ENCODE data around the gene LSP1.

Gene LSP1

DNA sequence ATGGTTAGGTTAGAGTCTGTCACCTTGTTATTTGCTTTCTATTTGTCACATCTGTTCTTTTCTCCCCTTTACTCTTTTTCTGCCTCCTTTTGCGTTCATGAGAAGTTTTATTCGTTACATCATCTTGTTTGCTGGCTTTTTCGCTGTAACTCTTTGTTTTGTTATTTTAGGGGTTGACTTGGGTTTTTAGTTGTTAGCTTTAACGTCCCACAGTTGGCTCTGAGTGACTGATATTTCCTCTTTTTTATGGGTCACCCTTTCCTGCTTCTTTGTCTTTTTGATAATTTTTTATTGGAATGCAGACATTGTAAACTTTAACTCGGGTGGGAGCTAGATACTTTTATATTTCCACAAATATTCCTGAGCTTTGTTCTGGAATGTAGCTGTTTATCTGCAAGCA, 53.3 kb downstream of the LSP1 start:
- H3K27ac ChIP-seq (replicated peaks), result no peak overlapping the region
- no peak for DNase-seq (ENCODE audit: low read depth in 1 of 2, low spot score in 1 of 2)
- TF ChIP-seq, protein P1, sequence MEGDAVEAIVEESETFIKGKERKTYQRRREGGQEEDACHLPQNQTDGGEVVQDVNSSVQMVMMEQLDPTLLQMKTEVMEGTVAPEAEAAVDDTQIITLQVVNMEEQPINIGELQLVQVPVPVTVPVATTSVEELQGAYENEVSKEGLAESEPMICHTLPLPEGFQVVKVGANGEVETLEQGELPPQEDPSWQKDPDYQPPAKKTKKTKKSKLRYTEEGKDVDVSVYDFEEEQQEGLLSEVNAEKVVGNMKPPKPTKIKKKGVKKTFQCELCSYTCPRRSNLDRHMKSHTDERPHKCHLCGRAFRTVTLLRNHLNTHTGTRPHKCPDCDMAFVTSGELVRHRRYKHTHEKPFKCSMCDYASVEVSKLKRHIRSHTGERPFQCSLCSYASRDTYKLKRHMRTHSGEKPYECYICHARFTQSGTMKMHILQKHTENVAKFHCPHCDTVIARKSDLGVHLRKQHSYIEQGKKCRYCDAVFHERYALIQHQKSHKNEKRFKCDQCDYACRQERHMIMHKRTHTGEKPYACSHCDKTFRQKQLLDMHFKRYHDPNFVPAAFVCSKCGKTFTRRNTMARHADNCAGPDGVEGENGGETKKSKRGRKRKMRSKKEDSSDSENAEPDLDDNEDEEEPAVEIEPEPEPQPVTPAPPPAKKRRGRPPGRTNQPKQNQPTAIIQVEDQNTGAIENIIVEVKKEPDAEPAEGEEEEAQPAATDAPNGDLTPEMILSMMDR (IDR thresholded peaks at IDR 0.05; ENCODE audit: insufficient read depth, low read length), result no peak
- TF ChIP-seq, protein P2, sequence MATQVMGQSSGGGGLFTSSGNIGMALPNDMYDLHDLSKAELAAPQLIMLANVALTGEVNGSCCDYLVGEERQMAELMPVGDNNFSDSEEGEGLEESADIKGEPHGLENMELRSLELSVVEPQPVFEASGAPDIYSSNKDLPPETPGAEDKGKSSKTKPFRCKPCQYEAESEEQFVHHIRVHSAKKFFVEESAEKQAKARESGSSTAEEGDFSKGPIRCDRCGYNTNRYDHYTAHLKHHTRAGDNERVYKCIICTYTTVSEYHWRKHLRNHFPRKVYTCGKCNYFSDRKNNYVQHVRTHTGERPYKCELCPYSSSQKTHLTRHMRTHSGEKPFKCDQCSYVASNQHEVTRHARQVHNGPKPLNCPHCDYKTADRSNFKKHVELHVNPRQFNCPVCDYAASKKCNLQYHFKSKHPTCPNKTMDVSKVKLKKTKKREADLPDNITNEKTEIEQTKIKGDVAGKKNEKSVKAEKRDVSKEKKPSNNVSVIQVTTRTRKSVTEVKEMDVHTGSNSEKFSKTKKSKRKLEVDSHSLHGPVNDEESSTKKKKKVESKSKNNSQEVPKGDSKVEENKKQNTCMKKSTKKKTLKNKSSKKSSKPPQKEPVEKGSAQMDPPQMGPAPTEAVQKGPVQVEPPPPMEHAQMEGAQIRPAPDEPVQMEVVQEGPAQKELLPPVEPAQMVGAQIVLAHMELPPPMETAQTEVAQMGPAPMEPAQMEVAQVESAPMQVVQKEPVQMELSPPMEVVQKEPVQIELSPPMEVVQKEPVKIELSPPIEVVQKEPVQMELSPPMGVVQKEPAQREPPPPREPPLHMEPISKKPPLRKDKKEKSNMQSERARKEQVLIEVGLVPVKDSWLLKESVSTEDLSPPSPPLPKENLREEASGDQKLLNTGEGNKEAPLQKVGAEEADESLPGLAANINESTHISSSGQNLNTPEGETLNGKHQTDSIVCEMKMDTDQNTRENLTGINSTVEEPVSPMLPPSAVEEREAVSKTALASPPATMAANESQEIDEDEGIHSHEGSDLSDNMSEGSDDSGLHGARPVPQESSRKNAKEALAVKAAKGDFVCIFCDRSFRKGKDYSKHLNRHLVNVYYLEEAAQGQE (IDR thresholded peaks at IDR 0.05; ENCODE audit: insufficient replicate concordance, low read depth), result no peak
- TF ChIP-seq POLR2AphosphoS5 (IDR thresholded peaks at IDR 0.05; ENCODE audit: low read depth) (no peak), SPI1 (IDR thresholded peaks at IDR 0.05; ENCODE audit: borderline replicate concordance, low read depth) (no peak), GABPA (IDR thresholded peaks at IDR 0.05; ENCODE audit: low read depth) (no peak)

DNA sequence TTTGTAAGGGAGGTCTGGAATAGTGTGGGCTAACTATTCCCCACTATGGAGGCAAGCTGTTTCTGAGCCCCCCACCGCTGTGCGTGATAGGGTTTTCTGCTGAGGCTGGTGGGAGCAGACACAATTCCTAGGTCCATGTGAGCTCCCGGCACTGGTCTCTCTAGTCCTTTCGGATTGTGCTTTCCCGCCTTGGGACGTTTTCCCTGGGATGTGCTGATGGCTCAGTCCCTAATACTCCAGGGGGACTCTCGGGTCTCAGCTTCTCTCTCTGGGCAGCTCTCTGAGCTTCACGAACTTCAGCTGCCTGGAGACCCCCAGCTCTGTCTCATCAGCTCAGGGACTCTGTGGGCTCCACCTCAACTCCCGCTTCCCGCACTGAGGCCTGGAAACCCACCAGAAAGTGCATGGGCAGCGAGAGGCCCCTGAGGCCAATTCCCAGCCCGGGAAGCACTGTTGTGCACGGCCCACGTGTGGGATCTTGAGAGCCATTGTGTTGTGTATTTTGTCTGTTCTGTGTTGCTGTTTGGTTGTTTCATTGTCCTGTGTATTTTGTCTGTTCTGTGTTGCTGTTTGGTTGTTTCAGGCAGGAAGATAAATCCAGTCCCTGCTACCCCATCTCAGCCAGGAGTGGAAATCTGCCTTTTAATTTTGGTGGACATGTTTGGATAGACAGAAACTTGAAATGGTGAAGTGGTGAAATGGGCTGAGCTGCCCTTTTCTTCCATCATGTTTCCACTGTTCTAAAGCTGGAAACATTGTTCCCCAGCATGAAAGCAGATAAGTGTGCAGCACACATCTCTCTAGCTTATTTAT, 53.9 kb downstream of the LSP1 start:
- no peak overlapping the region for H3K27ac ChIP-seq (replicated peaks)
- DNase-seq (ENCODE audit: low read depth in 1 of 2, low spot score in 1 of 2), result no peak
- no peaks in the 10 kb centered on the region for H3K27me3 ChIP-seq (ENCODE audit: insufficient read depth, poor library complexity, severe bottlenecking)

More for the DNA sequence above, 53.3 kb downstream of the LSP1 start:
- Histone ChIP-seq H3K4me3 (replicated peaks; ENCODE audit: insufficient read depth, low read length) (no peak overlapping the region), H3K27me3 (ENCODE audit: insufficient read depth, poor library complexity, severe bottlenecking) (no peaks in the 10 kb centered on the region)

DNA sequence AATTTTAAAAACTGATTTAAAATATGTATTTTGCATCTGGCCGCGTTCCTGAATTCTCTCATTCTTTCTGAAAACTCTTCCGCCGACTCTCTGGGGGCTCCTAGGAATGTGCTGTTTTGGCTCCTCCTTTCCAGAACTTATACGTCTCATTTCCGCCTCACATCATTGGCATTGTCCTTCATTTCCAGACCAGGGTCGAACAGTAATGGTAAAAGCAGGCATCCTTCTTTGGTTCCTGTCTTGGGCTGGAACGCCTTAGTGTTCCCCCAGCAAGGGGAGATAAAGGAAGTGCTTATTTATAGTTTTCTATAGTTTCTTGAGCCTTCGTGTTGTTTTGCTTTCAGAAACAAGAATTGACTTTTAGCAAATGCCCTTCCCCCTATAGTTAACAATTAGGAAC, 55.7 kb downstream of the LSP1 start:
- Histone ChIP-seq H3K27me3 (ENCODE audit: insufficient read depth, poor library complexity, severe bottlenecking) (no peaks in the 10 kb centered on the region), H3K27ac (replicated peaks) (no peak overlapping the region), H3K4me3 (replicated peaks; ENCODE audit: insufficient read depth, low read length) (no peak overlapping the region)
- DNase-seq (ENCODE audit: low read depth in 1 of 2, low spot score in 1 of 2), result no peak
- TF ChIP-seq POLR2AphosphoS5 (IDR thresholded peaks at IDR 0.05; ENCODE audit: low read depth) (no peak), GABPA (IDR thresholded peaks at IDR 0.05; ENCODE audit: low read depth) (no peak), SPI1 (IDR thresholded peaks at IDR 0.05; ENCODE audit: borderline replicate concordance, low read depth) (no peak)
- TF ChIP-seq, protein P2 (IDR thresholded peaks at IDR 0.05; ENCODE audit: insufficient replicate concordance, low read depth), result no peak
- TF ChIP-seq, protein P1 (IDR thresholded peaks at IDR 0.05; ENCODE audit: insufficient read depth, low read length), result no peak

More for the DNA sequence above, 53.9 kb downstream of the LSP1 start:
- no peak overlapping the region for H3K4me3 ChIP-seq (replicated peaks; ENCODE audit: insufficient read depth, low read length)
- TF ChIP-seq, protein P1 (IDR thresholded peaks at IDR 0.05; ENCODE audit: insufficient read depth, low read length), result no peak
- TF ChIP-seq, protein P2 (IDR thresholded peaks at IDR 0.05; ENCODE audit: insufficient replicate concordance, low read depth), result no peak
- TF ChIP-seq POLR2AphosphoS5 (IDR thresholded peaks at IDR 0.05; ENCODE audit: low read depth) (no peak), SPI1 (IDR thresholded peaks at IDR 0.05; ENCODE audit: borderline replicate concordance, low read depth) (no peak), GABPA (IDR thresholded peaks at IDR 0.05; ENCODE audit: low read depth) (no peak)
